Stimulated activated CD4-positive, alpha-beta T cell treated with anti-CD3 and anti-CD28 coated beads, Interleukin-12 subunit alpha, Interleukin-12 subunit beta, amount 100 ng/mL, for 24 hours (primary cell): ENCODE measurements around the gene FRK.

Experiments used
- DNase-seq, 2 experiments: peaks; one replicate each; pipeline ENCODE4 v3.0.0-alpha.2; 2020; ENCODE audit warnings: low read depth in 2 of 2

Gene FRK

DNA sequence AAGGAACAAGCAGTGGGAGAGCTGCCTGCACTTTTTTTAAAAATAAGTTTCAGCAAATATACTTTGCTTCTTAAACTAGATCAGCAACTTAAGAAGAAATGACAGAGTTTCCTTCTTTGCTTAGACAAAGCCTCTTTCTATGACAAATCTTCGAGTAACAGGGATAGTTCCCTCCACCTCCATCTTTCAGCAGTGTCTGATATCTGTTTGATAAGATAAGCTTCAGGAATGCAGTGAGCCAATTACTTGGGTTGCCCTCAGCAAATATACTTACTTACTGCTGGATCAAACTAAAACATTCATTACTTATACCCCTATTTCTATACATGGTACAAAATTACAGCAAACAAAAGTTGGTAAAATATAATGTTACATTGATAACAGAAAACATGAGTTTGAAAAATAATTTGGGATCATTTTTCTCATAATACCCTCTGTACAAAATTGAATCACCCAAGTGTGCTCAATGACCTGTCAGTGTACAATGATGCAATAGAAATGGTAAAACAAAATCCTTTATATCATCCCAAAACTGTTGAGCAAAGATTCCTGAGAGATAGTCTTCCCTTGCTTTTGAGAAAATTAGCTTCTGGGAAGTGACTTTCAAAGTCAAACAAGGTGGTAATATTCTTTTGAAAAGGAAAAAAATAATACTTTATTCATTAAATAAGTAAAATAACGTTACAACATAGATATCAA, 24.5 kb downstream of the FRK start:
- no peak for DNase-seq

DNA sequence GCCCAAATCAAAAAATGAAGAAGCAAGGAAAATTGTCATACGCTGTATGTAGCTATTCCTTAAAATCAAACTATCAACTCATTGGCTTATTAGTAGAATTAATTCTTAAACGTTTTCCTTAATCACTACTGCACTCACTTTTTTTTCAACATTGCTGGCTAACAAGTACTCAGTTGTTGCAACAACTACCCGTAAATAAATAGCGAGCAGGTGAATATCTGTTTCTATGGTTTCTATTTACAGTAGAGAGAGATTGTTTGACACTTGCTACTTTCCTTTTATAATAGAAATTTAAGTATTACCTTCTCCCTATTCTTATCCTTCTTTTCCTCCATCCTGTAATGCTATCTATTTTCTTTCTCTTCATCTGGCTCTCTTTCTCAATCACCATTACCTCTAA, 25.1 kb downstream of the FRK start:
- DNase-seq = no peak

DNA sequence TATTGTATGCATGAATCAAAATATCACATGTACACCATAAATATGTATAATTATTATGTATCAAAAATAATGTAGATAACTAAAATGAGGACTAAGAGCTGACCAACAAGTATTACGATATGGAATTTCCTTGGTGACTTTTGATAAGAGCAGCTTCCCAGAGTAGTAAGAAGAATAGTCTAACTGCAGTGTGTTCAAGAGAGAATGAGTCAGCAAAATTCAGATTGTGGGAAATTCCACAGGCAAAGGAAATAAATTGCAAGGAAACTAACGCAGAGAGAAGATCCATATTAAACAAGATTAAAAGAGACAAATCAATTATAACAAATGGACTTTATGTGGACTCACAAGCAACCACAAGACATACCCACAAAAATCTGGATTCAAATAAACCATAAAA, 26.4 kb downstream of the FRK start:
- no peak for DNase-seq

DNA sequence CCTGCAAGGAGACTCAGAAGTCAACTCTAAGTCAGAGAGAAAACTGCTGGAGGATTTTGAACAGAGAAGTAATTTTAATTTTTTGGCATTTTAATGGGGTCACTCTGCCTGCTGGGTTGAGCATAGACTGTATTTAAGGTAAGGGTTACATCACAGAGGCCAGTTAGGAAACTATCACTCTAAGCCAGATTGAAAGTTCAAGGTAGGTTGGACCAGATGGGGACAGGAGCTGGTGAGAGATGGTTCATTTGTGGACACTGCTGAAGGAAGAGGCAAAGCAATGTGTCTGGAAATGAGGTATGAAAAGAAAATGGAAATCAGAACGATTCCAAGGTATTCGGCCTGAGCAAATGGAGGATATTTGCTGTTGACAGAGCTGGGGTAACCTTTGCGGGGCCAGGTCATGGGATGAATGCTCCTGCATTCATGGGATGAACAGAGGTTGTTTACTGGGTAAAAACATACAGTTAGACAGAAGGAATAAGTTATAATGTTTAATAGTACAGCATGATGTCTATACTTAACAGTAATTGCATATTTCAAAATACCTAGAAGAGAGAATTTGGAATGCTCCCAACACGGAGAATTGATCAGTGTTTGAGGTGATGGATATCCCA, 26.9 kb downstream of the FRK start:
- no peak for DNase-seq

DNA sequence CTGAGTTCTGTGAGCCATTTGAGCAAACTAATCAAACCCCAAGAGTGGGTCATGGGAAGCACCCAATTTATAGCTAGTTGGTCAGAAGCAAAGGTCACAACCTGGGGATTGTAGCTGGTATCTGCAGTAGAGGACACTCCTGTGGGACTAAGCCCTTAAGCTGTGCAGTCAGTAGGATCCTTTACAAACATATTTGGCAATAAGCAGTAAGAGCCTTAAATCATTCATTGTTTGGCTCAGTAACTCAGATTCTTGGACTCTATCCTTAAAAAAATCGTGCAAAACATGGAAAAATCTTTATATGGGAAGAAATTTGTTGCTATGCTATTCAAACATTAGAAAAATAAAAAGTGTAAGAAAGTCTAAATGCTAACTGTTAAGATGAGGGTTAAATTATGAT, 29.9 kb downstream of the FRK start:
- DNase-seq = no peak

DNA sequence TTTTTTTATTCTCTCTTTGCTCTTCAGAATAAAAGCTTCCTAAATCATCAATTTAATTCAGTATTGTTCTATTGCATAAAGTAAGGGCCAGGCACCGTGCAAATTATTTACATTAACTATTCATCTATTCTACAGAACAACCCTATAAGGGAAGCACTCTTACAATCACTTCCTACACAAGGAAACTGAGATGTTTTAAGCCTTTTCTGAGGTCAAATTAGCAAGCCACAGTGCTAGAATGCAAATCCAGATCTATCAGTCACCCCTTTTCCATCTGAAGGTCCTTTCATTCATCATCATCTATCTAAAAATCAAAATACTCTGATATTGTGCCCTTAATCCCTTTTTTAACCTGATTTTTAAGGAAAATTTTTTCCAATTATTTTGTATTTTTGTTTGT, 31.2 kb downstream of the FRK start:
- DNase-seq = no peak

DNA sequence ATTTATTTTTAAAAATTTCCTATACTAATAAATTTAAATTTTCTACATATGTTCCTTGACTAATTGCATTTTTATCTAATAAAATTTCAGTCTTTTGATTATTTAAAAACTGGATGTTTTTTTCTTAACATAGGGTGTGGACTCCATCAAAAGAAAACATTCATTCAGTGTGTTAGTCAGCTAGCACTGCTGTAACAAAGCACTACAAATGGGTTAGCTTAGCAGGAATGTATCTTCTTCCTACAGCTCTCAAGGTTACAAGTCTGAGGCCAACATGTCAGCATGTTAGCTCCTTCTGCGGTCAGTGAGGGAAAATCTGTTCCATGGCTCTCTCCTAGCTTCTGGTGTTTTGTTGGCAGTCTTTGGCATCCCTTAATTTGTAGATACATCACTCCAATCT, 32.5 kb downstream of the FRK start:
- no peak for DNase-seq

DNA sequence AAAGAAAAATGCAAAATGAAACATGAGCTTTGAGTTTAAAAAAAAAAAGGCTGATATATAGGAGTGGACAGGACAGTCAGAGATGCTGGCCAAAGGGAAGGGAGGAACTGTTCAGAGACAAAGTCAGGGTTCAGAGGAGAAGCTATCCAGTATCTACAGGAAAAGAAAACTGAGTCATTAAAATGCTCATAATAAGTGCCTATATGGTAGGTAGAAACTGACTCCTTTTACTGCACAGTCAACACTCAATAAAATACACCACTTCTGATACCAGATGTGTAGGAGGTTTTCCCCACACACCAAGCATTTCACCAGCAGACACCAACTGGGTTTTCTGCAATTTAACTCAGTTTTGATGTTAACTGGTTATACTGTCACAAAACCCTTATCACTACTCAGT, 32.9 kb downstream of the FRK start:
- no peak for DNase-seq

DNA sequence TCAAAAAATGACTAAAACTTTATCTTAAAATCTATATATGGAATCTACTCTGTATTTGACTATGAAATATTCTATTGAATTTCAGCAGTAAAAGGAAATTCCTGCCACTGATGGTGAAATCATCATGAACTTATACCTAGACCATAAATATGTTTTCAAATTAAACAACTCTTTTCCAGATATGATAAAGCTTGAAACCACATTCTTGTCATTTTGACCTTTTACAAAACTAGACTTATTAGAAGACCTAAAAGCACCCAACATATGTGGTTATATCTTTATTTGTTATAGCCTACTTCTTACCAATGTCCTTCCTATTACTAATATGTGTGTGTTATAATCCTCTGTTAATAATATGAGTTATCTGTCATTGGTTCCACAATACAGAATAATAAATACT, 35.3 kb downstream of the FRK start:
- DNase-seq = no peak

DNA sequence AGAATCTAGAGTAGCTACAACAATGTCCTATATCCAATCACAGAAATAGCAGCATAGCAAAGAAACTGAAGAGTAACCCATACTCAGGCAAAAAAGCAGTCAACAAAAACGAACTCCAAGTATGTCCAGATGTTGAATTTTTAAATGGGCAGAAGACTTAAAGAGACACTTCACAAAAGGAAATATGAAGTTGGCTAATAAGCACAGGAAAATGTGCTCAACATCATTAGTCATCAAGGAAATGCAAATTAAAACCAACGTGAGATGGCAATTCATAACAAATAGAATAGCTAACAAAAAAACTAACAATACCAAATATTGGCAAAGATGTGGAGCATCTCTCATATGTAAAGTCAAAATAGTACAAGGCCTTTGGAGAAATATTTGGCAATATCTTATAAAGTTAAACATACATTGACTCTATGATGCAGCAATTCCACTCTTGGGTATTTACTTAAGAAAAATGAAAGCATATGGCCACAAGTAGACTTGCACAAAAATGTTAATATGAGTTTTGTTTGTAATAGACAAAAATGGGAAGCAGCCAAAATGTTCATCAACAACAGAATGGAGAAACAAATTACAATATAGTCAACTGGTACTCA, 37.7 kb downstream of the FRK start:
- no peak for DNase-seq

DNA sequence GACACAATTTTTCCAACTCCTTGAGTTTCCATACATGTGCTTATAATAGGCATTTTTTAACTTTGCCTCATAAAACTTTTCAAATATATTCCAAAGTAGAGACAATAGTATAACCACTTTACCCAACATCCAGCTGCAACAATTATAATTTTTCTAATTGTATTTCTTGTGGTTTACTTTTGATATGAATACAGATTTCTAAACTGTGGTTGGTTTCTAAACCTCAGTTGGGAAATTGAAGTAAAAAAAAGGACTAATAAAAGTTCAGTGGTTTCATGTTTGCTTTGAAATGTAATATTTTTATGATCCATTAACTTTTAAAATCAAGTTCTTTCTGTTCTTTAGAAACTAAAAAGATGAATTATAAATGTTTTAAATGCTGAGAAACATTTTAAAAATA, 40.0 kb downstream of the FRK start:
- DNase-seq = no peak

DNA sequence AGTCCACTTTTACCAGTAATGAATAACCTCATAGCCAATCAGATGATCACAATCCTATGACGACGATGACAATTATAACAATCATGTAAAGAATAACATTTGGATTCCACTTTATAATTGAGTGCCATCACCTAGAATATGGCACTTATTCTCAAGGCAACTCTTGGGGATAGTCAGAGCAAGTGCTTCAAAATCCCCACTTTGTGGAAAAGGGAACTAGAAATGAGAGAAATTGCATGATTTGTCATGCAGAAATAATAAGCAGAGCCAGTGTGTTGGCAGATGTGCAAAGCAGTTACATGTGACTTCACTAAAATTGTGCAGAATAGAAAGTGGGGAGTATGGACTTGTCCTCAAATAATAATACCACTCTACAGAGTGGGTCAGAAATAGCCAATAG, 41.3 kb downstream of the FRK start:
- no peak for DNase-seq

DNA sequence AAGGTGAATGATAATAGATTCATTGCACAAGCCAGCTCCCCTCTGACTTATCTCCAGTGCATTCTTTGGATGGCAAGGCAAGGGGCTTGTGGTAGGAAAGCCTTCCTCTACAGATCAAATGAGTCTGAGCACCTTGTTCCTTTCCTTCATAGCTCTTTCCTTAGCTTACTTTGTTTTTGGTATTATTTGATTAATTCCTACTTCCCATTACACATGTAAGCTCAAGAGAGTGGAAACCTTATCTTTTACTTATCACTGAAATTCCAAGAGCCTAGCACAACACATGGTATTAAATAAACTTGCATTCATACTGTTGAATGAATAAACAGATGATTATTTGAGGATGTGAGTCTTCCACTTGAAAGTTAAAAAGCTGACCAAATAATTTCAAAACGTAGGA, 41.7 kb downstream of the FRK start:
- DNase-seq = no peak

DNA sequence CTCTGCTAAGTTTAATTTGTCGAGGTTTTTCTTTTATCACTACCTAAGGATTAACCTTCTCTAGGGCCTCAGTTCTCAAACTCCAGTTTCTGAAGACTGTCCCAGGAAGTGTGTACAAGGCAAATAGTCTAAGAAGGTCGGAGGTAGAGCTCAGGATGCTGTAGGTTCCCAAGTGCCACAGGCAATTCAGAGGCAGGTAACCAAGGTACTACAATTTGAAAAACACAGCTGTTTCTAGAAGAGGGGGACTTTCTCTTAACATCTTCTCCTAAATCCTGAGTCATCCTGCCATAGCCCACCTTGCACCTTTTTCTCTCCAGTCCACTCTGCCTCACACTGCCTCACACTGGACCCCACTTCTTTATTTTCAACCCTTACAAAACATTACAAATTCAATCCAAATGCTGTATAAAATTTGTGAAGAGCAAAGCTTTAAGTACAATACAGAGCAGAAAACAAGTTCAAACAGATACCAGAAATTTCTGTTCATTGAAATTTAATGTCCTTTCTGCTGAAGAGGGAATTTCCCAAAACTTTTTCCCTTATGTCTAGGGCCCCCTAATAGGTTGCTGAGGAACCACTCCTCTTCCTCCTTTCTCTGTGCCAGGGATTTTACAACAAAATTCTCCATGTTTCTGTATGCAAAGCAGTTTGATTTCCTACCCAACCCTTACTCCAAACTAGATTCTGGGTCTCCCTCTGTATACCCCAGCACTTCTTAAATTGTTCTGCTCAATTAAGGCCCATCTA, 43.0 kb downstream of the FRK start:
- no peak for DNase-seq

DNA sequence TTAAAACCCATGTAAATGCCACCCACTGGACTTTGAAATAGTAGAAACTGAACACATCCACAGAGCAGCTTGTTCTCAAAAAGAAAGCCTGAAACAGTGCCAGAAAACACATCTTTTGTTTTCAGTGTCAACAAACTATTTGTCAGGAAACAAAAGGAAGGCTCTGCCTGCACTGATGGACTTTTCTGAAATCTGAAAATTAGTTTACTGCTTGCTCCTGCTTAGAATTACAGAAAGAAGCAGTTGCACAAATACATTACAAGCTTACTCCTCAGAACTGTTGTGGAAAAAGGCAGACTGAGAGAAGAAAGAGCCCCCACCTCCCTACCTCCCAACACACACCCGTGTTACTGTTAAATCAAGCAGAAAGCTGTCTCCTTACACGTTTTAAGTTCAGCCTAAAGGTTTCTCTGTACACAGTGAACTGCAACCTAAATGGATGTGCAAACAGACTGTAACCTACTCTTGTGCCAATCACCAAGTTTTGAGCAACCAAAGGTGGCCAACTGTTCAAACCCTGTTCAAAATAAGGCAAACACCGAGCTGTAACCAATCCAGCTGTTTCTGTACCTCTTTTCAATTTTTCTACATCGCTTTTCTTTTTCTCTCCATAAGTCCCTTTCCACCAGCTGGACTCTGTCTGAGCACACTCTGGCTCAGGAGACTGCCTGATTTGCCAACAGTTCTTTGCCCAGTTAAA, 43.7 kb downstream of the FRK start:
- no peak for DNase-seq

DNA sequence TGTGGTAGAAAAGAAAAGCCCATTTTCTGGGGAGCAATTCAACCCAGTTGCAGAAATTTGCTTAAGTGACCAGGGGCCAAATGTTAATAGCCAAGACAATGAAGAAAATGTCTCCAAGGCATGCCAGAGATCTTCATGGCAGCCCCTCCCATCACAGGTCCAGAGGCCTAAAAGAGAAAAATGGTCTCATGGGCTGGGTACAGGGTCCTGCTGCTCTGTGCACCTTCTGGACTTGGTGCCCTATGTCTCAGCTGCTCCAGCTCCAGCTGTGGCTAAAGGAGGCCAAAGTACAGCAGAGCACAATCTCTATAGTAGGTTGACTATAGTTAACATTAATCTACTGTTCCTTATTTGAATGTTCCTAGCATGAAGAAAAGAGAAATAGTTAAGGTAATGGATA, 44.7 kb downstream of the FRK start:
- no peak for DNase-seq

DNA sequence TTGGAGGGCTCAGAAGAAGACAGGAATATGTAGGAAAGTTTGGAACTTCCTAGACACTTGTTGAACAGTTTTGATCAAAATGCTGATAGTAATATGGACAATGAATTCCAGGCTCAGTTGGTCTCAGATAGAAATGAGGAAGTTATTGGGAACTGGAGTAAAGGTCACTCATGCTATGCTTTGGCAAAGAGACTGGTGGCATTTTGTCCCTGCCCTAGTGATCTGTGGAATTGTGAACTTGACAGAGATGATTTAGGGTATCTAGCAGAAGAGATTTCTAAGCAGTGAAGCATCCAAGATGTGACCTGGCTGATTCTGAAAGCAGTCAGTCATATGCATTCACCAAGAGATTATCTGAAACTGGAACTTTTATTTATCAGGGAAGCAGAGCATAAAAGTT, 45.1 kb downstream of the FRK start:
- DNase-seq = no peak

DNA sequence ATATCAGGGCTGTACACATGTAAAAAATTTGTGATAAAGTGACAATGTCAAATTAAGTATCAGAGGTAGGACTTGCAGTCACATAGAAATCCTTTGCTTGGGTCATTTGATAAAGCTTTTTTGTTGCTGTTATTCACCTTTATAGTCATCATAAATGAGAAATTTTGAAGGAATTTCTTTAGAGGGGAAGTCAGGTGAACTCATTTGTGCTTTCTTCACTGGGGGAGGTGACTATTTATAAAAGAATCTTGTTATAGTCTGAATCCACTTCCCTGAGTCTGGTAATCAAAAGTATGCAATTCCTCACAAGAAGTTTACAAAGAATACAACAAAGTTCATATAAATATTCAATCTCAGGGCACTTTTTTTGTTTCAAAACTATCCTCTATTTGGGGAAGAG, 47.7 kb downstream of the FRK start:
- no peak for DNase-seq

DNA sequence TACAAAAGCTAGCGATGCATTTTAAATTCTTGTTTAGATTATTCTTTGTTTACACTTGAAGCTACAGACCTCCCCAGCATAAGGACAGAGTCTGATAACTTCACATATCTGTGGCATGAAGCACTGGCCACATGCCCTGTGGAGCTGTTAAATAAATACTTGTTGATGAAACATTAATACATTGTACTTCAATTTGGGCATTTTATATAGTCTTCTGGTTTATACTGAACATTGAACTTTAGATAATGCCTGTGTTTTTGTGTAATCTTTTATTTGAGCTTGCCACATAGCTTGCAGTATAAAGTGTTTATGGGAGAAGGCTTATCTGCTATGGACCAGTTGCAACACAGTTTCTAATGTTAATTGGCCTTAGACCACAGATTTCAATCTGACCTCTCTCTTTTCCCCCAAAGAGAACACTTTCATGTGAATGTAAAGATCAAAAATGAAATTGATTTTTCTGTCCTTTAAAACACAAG, 48.2 kb downstream of the FRK start:
- DNase-seq = no peak

DNA sequence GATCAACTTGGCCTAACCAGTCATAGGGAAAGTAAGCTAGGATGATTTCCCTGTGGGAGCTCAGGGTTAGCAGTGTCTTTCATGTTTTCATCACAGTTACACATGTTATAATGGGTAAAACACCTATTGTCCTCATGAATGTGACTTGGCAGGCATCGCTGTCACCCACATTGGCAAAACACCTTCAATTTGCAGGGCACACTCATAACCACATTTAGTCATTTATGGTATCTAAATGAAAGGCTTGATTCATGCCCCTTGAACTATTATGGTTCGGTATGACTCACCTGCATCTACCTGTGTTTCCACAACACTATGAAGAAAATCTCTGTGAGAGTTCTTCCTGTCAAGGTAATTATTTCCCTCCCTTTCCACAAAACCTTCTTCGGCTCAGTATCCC, 49.2 kb downstream of the FRK start:
- DNase-seq = peak; percentile 4 to 29

DNA sequence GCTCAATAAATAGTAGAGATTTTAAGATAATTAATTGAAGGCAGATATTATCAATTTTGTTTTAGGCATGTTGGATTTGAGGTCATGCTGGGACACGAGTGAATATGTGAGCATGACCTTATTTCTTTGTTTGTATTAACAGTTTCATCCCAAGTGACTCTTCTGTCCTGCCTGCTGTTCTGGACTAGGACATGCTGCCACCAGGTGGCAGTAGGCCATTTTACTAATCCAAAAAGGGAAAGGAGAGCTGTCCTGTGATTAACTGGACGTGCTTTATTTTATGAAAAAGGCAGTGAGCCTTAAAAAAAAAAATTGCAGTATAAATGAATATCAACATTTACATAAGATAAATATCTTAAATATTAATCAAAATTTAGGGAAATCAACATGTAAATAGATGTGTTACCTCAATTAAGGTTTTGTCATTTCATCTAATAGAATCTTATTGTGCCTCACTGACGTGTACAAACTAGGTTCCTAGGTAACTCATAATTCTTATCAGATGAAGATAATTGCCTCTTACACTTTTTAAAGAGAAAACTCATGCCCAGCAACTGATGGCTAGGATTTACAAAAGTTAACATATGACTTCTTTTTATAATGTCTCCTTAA, 49.8 kb downstream of the FRK start:
- peak in 1 of 2 experiments; percentile 39 for DNase-seq

DNA sequence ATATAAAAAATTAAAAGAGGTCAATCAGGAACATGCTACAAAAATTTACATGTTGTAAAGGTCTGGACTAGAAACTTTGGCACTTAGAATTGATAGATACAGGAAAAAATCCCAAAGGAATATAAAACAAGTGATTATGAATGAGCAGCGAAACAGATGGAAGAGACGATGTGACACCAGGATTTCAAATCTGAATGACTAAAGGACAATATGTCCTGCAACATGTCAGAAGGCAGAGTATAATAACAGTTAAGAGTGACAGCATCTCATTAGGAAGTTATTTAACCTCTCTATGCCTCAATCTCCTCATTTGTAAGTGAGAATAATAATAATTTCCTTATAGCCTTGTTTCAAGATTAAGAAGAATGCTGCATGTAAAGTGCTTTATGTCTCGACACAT, 50.3 kb downstream of the FRK start:
- DNase-seq = no peak
